ENCODE measurements around the gene BMS1.

BMS1 gene

GRCh38 chr10:42879380-42880254 lies 97.0 kb downstream of the BMS1 start:
- DNase-seq (ENCODE audit: extremely low spot score, insufficient read length, low read depth) (no peak), FAIRE-seq (no peak)

- no peak for FAIRE-seq
- no peak for DNase-seq (ENCODE audit: extremely low spot score, insufficient read length, low read depth)
Measured at GRCh38 chr10:42880255-42880620, 97.6 kb downstream of the BMS1 start.

GRCh38 chr10:42882597-42882996 lies 100.0 kb downstream of the BMS1 start:
- no peak for DNase-seq (ENCODE audit: extremely low spot score, insufficient read length, low read depth)
- FAIRE-seq, result no peak
